Measurements from ENCODE around the gene HMCES.
A peak's percentile ranks its signal among the peaks of the same experiment; 100 is the strongest.

Gene HMCES

DNA sequence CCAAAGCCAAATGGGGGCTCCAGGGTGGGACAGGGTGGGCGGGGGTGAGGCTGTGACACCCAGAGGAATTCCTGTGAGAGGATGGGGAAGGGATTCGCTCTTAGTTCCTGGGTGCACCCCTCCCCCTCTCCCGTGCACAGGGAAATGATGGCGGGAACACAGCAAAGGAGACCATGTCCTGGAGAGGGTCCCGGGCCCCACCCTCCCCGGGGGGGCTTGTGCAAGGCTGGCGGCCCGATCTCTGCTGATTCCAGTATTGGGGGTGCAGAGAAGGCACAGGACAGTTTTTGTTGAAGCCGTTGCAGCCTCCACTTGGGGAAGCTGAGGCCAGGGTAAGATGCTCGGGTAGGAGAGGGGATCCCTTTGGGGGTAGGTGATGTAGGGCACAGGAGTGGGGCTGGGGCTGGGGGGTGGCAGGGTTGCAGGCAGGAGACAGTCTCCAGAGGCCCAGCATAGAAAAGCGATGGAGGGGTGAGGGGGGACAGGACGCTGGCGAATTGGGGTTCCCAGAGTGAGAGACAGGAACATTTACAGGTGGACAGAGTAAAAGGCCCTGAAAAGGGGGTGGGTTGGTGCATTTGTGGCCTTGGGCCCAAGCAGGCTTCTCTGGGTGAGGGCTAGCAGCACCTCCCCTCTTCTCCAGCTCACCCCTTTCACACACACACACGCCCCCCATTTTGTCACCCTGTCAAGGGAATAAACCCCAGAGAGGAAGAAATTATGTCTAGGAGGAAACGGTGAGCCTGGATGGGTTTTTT is 38.5 kb downstream of the HMCES start:
- H3K4me3 ChIP-seq (ENCODE audit: low read depth, low read length): peak overlapping the region; percentile 82
- TF ChIP-seq, protein P1, sequence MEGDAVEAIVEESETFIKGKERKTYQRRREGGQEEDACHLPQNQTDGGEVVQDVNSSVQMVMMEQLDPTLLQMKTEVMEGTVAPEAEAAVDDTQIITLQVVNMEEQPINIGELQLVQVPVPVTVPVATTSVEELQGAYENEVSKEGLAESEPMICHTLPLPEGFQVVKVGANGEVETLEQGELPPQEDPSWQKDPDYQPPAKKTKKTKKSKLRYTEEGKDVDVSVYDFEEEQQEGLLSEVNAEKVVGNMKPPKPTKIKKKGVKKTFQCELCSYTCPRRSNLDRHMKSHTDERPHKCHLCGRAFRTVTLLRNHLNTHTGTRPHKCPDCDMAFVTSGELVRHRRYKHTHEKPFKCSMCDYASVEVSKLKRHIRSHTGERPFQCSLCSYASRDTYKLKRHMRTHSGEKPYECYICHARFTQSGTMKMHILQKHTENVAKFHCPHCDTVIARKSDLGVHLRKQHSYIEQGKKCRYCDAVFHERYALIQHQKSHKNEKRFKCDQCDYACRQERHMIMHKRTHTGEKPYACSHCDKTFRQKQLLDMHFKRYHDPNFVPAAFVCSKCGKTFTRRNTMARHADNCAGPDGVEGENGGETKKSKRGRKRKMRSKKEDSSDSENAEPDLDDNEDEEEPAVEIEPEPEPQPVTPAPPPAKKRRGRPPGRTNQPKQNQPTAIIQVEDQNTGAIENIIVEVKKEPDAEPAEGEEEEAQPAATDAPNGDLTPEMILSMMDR (IDR thresholded peaks at IDR 0.05; ENCODE audit: low read depth, low read length): no peak
- in situ Hi-C loops (cut with HindIII; ENCODE audit: low sequenced_read_pairs): no loop called here
- no peak for DNase-seq (ENCODE audit: low read depth, low spot score)

DNA sequence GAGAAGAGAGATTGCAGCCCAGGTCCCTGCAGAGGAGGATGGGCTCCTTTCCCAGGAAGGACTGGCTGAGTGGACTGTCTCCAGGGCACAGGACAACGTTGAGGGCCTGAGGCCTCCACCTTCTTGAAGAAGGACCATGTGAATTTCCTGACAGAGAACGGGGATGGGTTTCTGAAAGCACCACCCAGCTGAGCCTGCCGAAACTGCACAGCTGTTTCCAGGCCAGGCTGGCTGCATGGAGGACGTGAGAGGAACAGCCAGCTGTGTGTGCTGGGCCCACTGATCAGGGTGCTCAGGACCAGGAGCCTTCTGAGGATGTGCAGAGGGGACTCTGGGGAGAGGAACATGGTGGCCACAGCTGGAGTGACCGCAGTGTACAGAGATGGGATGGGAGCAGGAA is 39.2 kb downstream of the HMCES start:
- in situ Hi-C loops (cut with HindIII; ENCODE audit: low sequenced_read_pairs): no loop called here
- no peak for DNase-seq (ENCODE audit: low read depth, low spot score)
- no peak overlapping the region for H3K4me3 ChIP-seq (ENCODE audit: low read depth, low read length)
- TF ChIP-seq, protein P1 (IDR thresholded peaks at IDR 0.05; ENCODE audit: low read depth, low read length): no peak

DNA sequence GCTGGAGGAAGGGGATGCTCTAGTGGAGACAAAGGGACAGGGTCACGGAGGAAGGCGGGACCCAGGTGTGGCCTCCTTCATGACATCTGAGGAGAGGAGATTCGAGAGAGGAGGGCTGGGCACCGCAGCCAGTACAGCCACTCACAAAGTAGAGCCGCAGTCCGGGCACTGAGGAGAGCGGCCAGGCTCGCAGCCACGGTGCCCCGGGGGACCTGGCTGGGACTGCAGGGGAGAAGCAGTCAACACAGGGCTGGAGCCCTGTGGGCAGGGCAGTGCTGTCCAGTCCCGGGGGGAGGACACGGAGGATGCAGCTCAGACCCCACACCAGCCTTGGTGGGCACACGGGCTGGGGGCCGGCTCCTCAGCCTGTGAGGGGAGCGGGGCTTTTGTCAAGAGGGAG is 40.3 kb downstream of the HMCES start:
- DNase-seq (ENCODE audit: low read depth, low spot score): no peak
- TF ChIP-seq, protein P1 (IDR thresholded peaks at IDR 0.05; ENCODE audit: low read depth, low read length): no peak
- in situ Hi-C loops (cut with HindIII; ENCODE audit: low sequenced_read_pairs): no loop called here
- no peak overlapping the region for H3K4me3 ChIP-seq (ENCODE audit: low read depth, low read length)

DNA sequence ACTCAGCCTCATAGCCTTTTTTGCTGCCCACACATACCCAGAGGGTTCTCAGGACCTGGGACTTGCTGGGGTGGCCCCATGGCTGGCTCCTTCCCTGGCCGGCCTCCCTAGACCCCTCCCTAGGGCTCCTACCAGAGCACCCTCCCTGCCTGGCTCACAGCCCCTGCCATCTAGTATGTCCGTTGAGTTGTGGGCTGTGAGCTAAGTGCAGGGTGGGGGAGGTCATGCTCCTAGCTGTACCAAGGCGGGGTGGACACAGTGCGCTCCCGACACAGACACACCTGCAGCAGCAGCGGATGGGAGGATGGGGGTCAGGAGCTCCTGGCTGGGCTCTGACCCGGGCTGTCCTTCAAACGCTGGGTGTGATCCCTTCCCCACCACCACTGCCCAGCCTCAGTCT is 41.6 kb downstream of the HMCES start:
- TF ChIP-seq, protein P1 (IDR thresholded peaks at IDR 0.05; ENCODE audit: low read depth, low read length): no peak
- in situ Hi-C loops (cut with HindIII; ENCODE audit: low sequenced_read_pairs): no loop called here
- no peak for DNase-seq (ENCODE audit: low read depth, low spot score)
- no peak overlapping the region for H3K4me3 ChIP-seq (ENCODE audit: low read depth, low read length)

DNA sequence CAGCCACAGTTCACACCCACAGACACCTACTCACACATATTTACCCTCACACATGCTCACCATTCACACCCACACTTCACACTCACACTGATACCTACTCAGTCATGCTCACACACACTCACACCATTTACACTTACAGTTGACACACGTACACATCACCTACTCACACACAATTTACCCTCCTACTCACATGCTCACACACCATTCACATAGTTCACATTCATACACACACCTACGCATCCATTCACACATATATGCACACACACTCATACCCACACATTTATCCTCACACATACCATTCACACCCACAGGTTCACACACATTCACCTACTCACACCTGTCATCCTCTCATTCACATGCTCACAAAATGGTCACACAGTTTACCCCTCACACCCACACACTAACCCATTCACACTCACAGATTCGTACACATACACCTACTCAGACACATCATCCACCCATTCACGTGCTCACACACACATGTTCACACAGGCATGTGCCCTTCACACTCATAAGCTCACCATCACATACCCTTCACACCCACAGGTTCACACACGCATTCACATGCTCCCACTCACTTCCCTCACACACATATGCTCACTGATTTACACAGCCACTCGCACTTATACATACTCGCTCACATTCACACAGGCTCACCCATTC is 42.3 kb downstream of the HMCES start:
- no peak overlapping the region for H3K4me3 ChIP-seq (ENCODE audit: low read depth, low read length)
- TF ChIP-seq, protein P1 (IDR thresholded peaks at IDR 0.05; ENCODE audit: low read depth, low read length): no peak
- DNase-seq (ENCODE audit: low read depth, low spot score): no peak
- in situ Hi-C loops (cut with HindIII; ENCODE audit: low sequenced_read_pairs): no loop called here

DNA sequence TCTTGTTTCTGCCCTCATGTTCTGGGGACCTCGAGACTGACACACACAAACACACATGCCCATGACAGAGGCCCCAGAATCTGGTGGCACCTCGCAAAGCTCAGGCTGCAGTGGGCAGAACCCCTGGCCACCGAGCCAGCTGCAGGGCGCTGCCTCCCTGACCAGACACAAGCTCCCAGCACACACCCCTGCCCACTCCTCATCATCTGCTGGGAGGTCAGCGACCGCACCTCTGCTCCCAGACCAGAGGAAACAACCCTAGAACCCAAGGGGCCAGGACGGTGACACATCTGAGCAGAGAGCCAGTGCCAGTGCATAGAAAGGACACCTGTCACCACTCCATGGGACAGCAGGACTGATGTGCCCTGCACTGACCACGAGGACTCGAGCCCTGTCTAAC is 43.2 kb downstream of the HMCES start:
- TF ChIP-seq, protein P1 (IDR thresholded peaks at IDR 0.05; ENCODE audit: low read depth, low read length): no peak
- H3K4me3 ChIP-seq (ENCODE audit: low read depth, low read length): no peak overlapping the region
- in situ Hi-C loops (cut with HindIII; ENCODE audit: low sequenced_read_pairs): no loop called here
- no peak for DNase-seq (ENCODE audit: low read depth, low spot score)

All from astrocyte of the spinal cord (primary cell).